PC-9 (cell line): ENCODE measurements around the gene WDR43. TPM values are rescaled to one million over a fixed set of nuclear protein-coding genes. Genes with fewer than 3 reads are reported as not detected.

ENCODE experiments used
- BruUV-seq: library from RNA; stranded (reverse); fragments of 400-500 nt; replicated peaks from 2 replicates; lab custom pipeline; 2021; lab: Mats Ljungman, UMichigan
- CTCF ChIA-PET: fragments of 300-600 bp; sonication (Branson Sonifier 250); formaldehyde crosslinking; loops from one replicate; lab custom pipeline; 2022; ENCODE audit warnings: antibody characterized with exemption; lab: Charles Lee
- POLR2A ChIA-PET: fragments of 300-600 bp; sonication (Branson Sonifier 250); formaldehyde crosslinking; loops from one replicate; lab custom pipeline; 2022; ENCODE audit warnings: antibody characterized with exemption; ENCODE audit not compliant: unreplicated experiment; lab: Charles Lee
- DNase-seq, 2 experiments: peaks; one replicate each; pipeline versions ENCODE4 v3.0.0 to v3.0.0-alpha.2; 2015 to 2022; ENCODE audit warnings: mixed read lengths in 1 of 2
- H2AFZ ChIP-seq: fragments of 200-600 bp; sonication (generic); 2 replicates; pipeline ENCODE4 v1.8.1; 2017; ENCODE audit warnings: antibody characterized with exemption
- H3F3A ChIP-seq: fragments of 200-600 bp; sonication (generic); 2 replicates; pipeline ENCODE4 v1.8.1; 2017; ENCODE audit warnings: antibody characterized with exemption, mild to moderate bottlenecking, low read depth; ENCODE audit not compliant: insufficient read depth
- H3K27ac ChIP-seq: fragments of 200-600 bp; sonication (generic); 2 replicates; pipeline ENCODE4 v1.6.1; 2016; ENCODE audit warnings: mixed run types
- H3K27me3 ChIP-seq: fragments of 200-600 bp; sonication (generic); 2 replicates; pipeline ENCODE4 v1.6.1; 2016; ENCODE audit warnings: low read depth, mixed run types; ENCODE audit not compliant: insufficient read depth
- H3K36me3 ChIP-seq: fragments of 200-600 bp; sonication (generic); 2 replicates; pipeline ENCODE4 v1.6.1; 2016; ENCODE audit warnings: low read depth, mixed run types
- H3K4me1 ChIP-seq: fragments of 200-600 bp; sonication (generic); replicated peaks from 2 replicates; pipeline ENCODE4 v1.6.1; 2016; ENCODE audit warnings: mixed run types; ENCODE audit not compliant: insufficient read depth
- H3K4me2 ChIP-seq: fragments of 200-600 bp; sonication (generic); 2 replicates; pipeline ENCODE4 v1.6.1; 2017; ENCODE audit warnings: mixed run types
- H3K4me3 ChIP-seq: fragments of 200-600 bp; sonication (generic); 2 replicates; pipeline ENCODE4 v1.6.1; 2016; ENCODE audit warnings: mixed run types
- H3K79me2 ChIP-seq: fragments of 200-600 bp; sonication (generic); 2 replicates; pipeline ENCODE4 v1.6.1; 2017; ENCODE audit warnings: low read depth, mixed run types
- H3K9me2 ChIP-seq: fragments of 200-600 bp; sonication (generic); 2 replicates; pipeline ENCODE4 v1.8.1; 2017; ENCODE audit warnings: mild to moderate bottlenecking; ENCODE audit not compliant: insufficient read depth
- H3K9me3 ChIP-seq: fragments of 200-600 bp; sonication (generic); 2 replicates; pipeline ENCODE4 v1.8.1; 2016; ENCODE audit warnings: low read depth; ENCODE audit not compliant: insufficient read depth
- H4K20me1 ChIP-seq: fragments of 200-600 bp; sonication (generic); 2 replicates; pipeline ENCODE4 v1.8.1; 2017; ENCODE audit not compliant: insufficient read depth
- CTCF ChIP-seq: fragments of 200-600 bp; sonication (generic); conservative IDR thresholded peaks from 2 replicates; pipeline ENCODE4 v1.6.1; 2017; ENCODE audit warnings: mixed run types, antibody characterized with exemption, mild to moderate bottlenecking, moderate library complexity
- EZH2 ChIP-seq: fragments of 200-600 bp; sonication (generic); IDR thresholded peaks from 2 replicates; pipeline ENCODE4 v1.8.0; 2017; ENCODE audit warnings: antibody characterized with exemption, low read depth
- intact Hi-C: fragments of 100-400 bp; cut with micrococcal nuclease; formaldehyde crosslinking; loops from one replicate; pipeline ENCODE4 v1.10.0; 2022; ENCODE audit not compliant: unreplicated experiment
- total RNA-seq: library from RNA; stranded (reverse); gene quantifications from 2 replicates; pipeline ENCODE4 v1.2.3, GENCODE V29; 2021

The WDR43 gene
- total RNA-seq, 1 experiment from 2014 or later, result 57.9 TPM

DNA sequence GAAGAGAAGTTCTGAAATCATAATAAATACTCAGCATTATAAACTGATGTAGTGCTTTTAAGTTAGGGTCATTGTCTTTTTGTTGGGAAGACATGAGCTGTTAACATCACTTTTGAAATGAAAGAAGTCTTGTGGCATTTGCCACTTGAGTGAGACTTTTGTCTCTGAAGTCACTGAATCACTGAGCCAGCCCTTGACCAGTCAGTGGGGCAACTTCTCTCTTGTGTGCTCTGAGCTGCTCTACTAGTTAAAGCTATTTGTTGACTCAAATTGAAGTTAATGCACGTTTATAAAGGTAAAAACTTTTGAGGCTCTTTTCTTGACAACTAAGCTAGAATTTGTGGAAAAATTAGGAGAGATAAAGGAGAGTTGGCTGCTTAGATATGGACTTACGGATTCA, 6.7 kb downstream of the WDR43 start:
- ChIA-PET CTCF (interaction anchor here (0.6 kb wide), 1 partner anchor 71 kb away, joined by 9 read pairs; no protein-coding TSS in a partner anchor), POLR2A (interaction anchor here (0.7 kb wide), 1 partner anchor 212 kb away, joined by 3 read pairs; no protein-coding TSS in a partner anchor)
- Histone ChIP-seq H3K27ac (no peak overlapping the region), H3F3A (peaks cover 62% of the 10 kb centered on the region), H2AFZ (no peak overlapping the region), H3K4me3 (no peak overlapping the region), H3K79me2 (peaks cover 100% of the 10 kb centered on the region), H3K36me3 (peaks cover 70% of the 10 kb centered on the region), H3K4me1 (peaks cover 56% of the 10 kb centered on the region), H3K9me2 (no peaks in the 10 kb centered on the region), H3K27me3 (no peaks in the 10 kb centered on the region), H3K9me3 (no peaks in the 10 kb centered on the region), H4K20me1 (peaks cover 100% of the 10 kb centered on the region), H3K4me2 (no peak overlapping the region)
- intact Hi-C loops, result no loop called here
- TF ChIP-seq CTCF, result no peak
- no peak for TF ChIP-seq EZH2
- DNase-seq, result no peak
- no TSS peak for BruUV-seq

- H3K4me2 ChIP-seq, result no peak overlapping the region
- H3K27me3 ChIP-seq, result no peaks in the 10 kb centered on the region
- peaks cover 100% of the 10 kb centered on the region for H4K20me1 ChIP-seq
- H3K4me3 ChIP-seq, result no peak overlapping the region
- peaks cover 49% of the 10 kb centered on the region for H3K4me1 ChIP-seq
- CTCF ChIA-PET, result interaction anchor here (0.6 kb wide), 1 partner anchor 72 kb away, joined by 9 read pairs; no protein-coding TSS in a partner anchor
- no peak for TF ChIP-seq CTCF
- no peak for TF ChIP-seq EZH2
- intact Hi-C loops, result no loop called here
- no peak overlapping the region for H3K27ac ChIP-seq
- no peak overlapping the region for H2AFZ ChIP-seq
- peaks cover 68% of the 10 kb centered on the region for H3F3A ChIP-seq
- no peak for DNase-seq
- H3K9me2 ChIP-seq, result no peaks in the 10 kb centered on the region
- peaks cover 100% of the 10 kb centered on the region for H3K79me2 ChIP-seq
- BruUV-seq, result no TSS peak
- H3K9me3 ChIP-seq, result no peaks in the 10 kb centered on the region
- peaks cover 70% of the 10 kb centered on the region for H3K36me3 ChIP-seq
- POLR2A ChIA-PET, result interaction anchor here (0.7 kb wide), 1 partner anchor 212 kb away, joined by 3 read pairs; no protein-coding TSS in a partner anchor
Observed at GRCh38 chr2:28901841-28902240, 7.4 kb downstream of the WDR43 start.

DNA sequence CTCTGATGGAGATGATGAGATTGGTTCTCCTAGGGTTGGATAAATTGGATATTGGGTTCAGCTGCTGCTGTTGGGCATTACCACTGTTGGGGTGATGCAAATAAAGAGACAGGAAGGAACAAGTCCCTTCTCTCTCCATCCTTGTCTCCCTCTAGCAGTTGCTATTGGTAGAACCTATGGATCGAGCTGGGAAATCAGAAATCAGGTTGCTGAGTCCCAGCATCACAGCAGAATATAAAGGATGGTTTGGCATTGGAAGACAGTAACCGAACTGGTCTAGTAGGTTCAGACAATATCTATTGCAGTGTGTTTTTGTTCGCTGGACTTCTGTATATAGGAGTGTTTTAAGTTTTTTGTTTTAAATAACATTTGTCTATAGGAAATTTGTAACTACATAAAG, 8.1 kb downstream of the WDR43 start:
- no peaks in the 10 kb centered on the region for H3K9me2 ChIP-seq
- no peak overlapping the region for H3K4me2 ChIP-seq
- H4K20me1 ChIP-seq, result peaks cover 100% of the 10 kb centered on the region
- H3K36me3 ChIP-seq, result peaks cover 69% of the 10 kb centered on the region
- ChIA-PET POLR2A (no interaction called here), CTCF (no interaction called here)
- no peaks in the 10 kb centered on the region for H3K9me3 ChIP-seq
- intact Hi-C loops, result no loop called here
- no peaks in the 10 kb centered on the region for H3K27me3 ChIP-seq
- no peak overlapping the region for H3K4me3 ChIP-seq
- peaks cover 100% of the 10 kb centered on the region for H3K79me2 ChIP-seq
- no peak for TF ChIP-seq CTCF
- TF ChIP-seq EZH2, result no peak
- H3F3A ChIP-seq, result peaks cover 72% of the 10 kb centered on the region
- no peak overlapping the region for H2AFZ ChIP-seq
- no peak overlapping the region for H3K27ac ChIP-seq
- H3K4me1 ChIP-seq, result peaks cover 42% of the 10 kb centered on the region
- no peak for DNase-seq
- BruUV-seq, result no TSS peak
